CD4-positive, alpha-beta T cell treated with Interleukin-6 at 100 ng/mL for 8 hours (primary cell): Measurements from ENCODE around the gene SCGB3A2.

Experiments
- DNase-seq: peaks from one replicate; pipeline ENCODE4 v3.0.0-alpha.2; 2020; ENCODE audit warnings: mixed read lengths, low spot score

Gene SCGB3A2

GRCh38 chr5:147904110-147904509, 25.6 kb downstream of the SCGB3A2 start:
- no peak for DNase-seq

- no peak for DNase-seq
Observed at GRCh38 chr5:147906326-147907095, 28.0 kb downstream of the SCGB3A2 start, which contains the start of gene C5orf46. C5orf46 (minus strand) TSS chr5:147906538; CDS start chr5:147906501, 37 bp downstream.

GRCh38 chr5:147911427-147911826, 32.9 kb downstream of the SCGB3A2 start:
- DNase-seq = no peak

GRCh38 chr5:147912011-147912410, 33.5 kb downstream of the SCGB3A2 start:
- DNase-seq = no peak

GRCh38 chr5:147913786-147914185, 35.3 kb downstream of the SCGB3A2 start:
- DNase-seq = no peak

- no peak for DNase-seq
Observed at GRCh38 chr5:147918101-147918685, 39.7 kb downstream of the SCGB3A2 start.

- no peak for DNase-seq
Observed at GRCh38 chr5:147918899-147919298, 40.4 kb downstream of the SCGB3A2 start.

GRCh38 chr5:147920420-147921030, 42.0 kb downstream of the SCGB3A2 start:
- DNase-seq = no peak

GRCh38 chr5:147921136-147921535, 42.6 kb downstream of the SCGB3A2 start:
- DNase-seq = no peak

GRCh38 chr5:147925020-147925419, 46.5 kb downstream of the SCGB3A2 start:
- no peak for DNase-seq

GRCh38 chr5:147927901-147928300, 49.4 kb downstream of the SCGB3A2 start:
- DNase-seq = no peak

- no peak for DNase-seq
Observed at GRCh38 chr5:147930769-147931168, 52.3 kb downstream of the SCGB3A2 start.
